Astrocyte (in vitro differentiated cells and primary cell): Measurements from ENCODE around the gene CLDN20. TPM values are rescaled to one million over a fixed set of nuclear protein-coding genes. Genes with fewer than 3 reads are reported as not detected.
"Not testable (repeated sequence)": the region's sequence is repeated elsewhere in the genome, so short reads cannot be mapped to it uniquely, and the experiment has no call there.

Experiments
- DNase-seq: peaks from one replicate; pipeline ENCODE4 v3.0.0-alpha.2; 2010; ENCODE audit warnings: low read depth
- FAIRE-seq: peaks from 2 replicates; lab custom pipeline; 2011; peaks lifted over from hg19 to GRCh38; lab: Jason Lieb, UNC
- H2AFZ ChIP-seq: 2 replicates; pipeline ENCODE4 v1.6.0; 2012; ENCODE audit warnings: low read depth, low read length, inconsistent platforms
- H3K27ac ChIP-seq: 2 replicates; pipeline ENCODE4 v1.5.1; 2011; ENCODE audit warnings: low read depth, low read length, inconsistent platforms
- H3K27me3 ChIP-seq: 2 replicates; pipeline ENCODE4 v1.6.0; 2011; ENCODE audit warnings: low read length, inconsistent platforms; ENCODE audit not compliant: insufficient read depth
- H3K36me3 ChIP-seq: 2 replicates; pipeline ENCODE4 v1.5.1; 2011; ENCODE audit warnings: low read length, inconsistent platforms; ENCODE audit not compliant: insufficient read depth
- H3K4me1 ChIP-seq: 2 replicates; pipeline ENCODE4 v1.5.1; 2011; ENCODE audit warnings: low read length, inconsistent platforms; ENCODE audit not compliant: insufficient read depth
- H3K4me2 ChIP-seq: 2 replicates; pipeline ENCODE4 v1.6.0; 2012; ENCODE audit warnings: low read length, inconsistent platforms
- H3K4me3 ChIP-seq: 2 replicates; pipeline ENCODE4 v1.5.1; 2011; ENCODE audit warnings: low read depth, mild to moderate bottlenecking, low read length, inconsistent platforms; ENCODE audit not compliant: insufficient read depth
- H3K79me2 ChIP-seq: 2 replicates; pipeline ENCODE4 v1.6.0; 2012; ENCODE audit warnings: mild to moderate bottlenecking, low read length, inconsistent platforms; ENCODE audit not compliant: insufficient read depth
- H3K9ac ChIP-seq: 2 replicates; pipeline ENCODE4 v1.6.0; 2012; ENCODE audit warnings: mild to moderate bottlenecking, low read length, inconsistent platforms
- H3K9me3 ChIP-seq: 2 replicates; pipeline ENCODE4 v1.5.1; 2012; ENCODE audit warnings: low read depth, mild to moderate bottlenecking, low read length, inconsistent platforms; ENCODE audit not compliant: insufficient read depth
- H4K20me1 ChIP-seq: 2 replicates; pipeline ENCODE4 v1.6.0; 2012; ENCODE audit warnings: low read length, inconsistent platforms; ENCODE audit not compliant: insufficient read depth
- H3K27ac Mint-ChIP-seq: one replicate; pipeline ENCODE4 v1.8.0; 2021; ENCODE audit warnings: mild to moderate bottlenecking, mixed read lengths; ENCODE audit not compliant: unreplicated experiment
- H3K27me3 Mint-ChIP-seq: one replicate; pipeline ENCODE4 v1.8.0; 2021; ENCODE audit warnings: low read depth, mixed read lengths; ENCODE audit not compliant: unreplicated experiment
- H3K36me3 Mint-ChIP-seq: one replicate; pipeline ENCODE4 v1.8.0; 2021; ENCODE audit warnings: low read depth, mixed read lengths; ENCODE audit not compliant: unreplicated experiment
- H3K4me1 Mint-ChIP-seq: one replicate; pipeline ENCODE4 v1.8.0; 2021; ENCODE audit warnings: low read depth, mixed read lengths; ENCODE audit not compliant: unreplicated experiment
- H3K4me3 Mint-ChIP-seq: one replicate; pipeline ENCODE4 v1.8.0; 2021; ENCODE audit warnings: mild to moderate bottlenecking, moderate library complexity, mixed read lengths; ENCODE audit not compliant: unreplicated experiment
- H3K9me3 Mint-ChIP-seq: one replicate; pipeline ENCODE4 v1.8.0; 2021; ENCODE audit warnings: mild to moderate bottlenecking, mixed read lengths; ENCODE audit not compliant: unreplicated experiment
- EZH2 ChIP-seq: IDR thresholded peaks from 2 replicates; pipeline ENCODE4 v1.6.1; 2012; ENCODE audit warnings: mild to moderate bottlenecking, low read length, inconsistent platforms; ENCODE audit not compliant: insufficient read depth
- total RNA-seq: library from RNA; stranded (reverse); gene quantifications from 2 replicates; pipeline ENCODE4 v1.2.1, GENCODE V29; 2021
- TF ChIP-seq, protein P1 (sequence below): IDR thresholded peaks from 2 replicates; pipeline ENCODE4 v1.5.1; 2011; ENCODE audit warnings: low read depth, mild to moderate bottlenecking, inconsistent platforms, low read length, moderate library complexity; ENCODE audit not compliant: insufficient read depth

The CLDN20 gene
- total RNA-seq, 1 donor from 2014 or later: not detected

DNA sequence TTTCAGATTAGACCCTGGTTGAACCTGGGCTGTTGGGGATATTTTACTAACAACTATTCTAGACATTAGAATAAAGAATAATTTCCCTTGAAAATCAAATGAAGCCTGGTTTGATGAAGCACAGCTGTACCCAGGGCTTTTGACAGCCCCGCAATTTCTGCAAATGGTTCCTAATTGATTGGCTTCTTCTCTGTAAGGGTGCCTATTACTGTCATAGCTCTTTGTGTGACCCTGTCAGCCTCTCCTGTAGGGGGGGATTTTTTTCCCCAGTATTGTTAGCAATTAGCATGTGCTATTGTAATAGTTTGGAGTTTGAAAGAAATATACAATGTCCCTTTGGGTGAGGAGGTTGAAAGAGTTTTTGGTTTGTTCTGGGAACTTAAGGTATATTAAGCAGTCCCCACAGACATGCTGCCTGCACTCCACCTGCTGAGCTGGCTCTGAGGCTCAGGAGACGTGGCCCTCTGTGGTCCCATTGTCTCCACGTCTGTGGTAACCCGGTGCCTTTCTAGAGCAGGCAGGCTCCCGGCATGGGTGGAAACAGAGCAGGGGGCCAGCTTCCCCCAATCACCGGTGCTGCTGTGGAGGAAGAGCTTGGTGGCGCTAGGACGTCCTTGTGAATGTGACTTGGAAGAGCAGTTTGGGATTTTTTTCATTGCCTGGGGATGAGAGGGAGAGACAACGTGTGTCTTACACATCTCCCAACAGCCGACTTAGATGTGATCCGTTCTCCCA is 47.3 kb upstream of the CLDN20 start:
- H3K4me3 ChIP-seq: no peak overlapping the region
- no peaks in the 10 kb centered on the region for H4K20me1 ChIP-seq
- Mint-ChIP-seq H3K4me3 (no peak overlapping the region), H3K9me3 (peaks cover 9% of the 10 kb centered on the region), H3K4me1 (peaks cover 11% of the 10 kb centered on the region), H3K27ac (peak overlapping the region; percentile 23), H3K36me3 (peaks cover 32% of the 10 kb centered on the region), H3K27me3 (no peaks in the 10 kb centered on the region)
- no peaks in the 10 kb centered on the region for H3K4me1 ChIP-seq
- TF ChIP-seq EZH2: no peak
- TF ChIP-seq, protein P1, sequence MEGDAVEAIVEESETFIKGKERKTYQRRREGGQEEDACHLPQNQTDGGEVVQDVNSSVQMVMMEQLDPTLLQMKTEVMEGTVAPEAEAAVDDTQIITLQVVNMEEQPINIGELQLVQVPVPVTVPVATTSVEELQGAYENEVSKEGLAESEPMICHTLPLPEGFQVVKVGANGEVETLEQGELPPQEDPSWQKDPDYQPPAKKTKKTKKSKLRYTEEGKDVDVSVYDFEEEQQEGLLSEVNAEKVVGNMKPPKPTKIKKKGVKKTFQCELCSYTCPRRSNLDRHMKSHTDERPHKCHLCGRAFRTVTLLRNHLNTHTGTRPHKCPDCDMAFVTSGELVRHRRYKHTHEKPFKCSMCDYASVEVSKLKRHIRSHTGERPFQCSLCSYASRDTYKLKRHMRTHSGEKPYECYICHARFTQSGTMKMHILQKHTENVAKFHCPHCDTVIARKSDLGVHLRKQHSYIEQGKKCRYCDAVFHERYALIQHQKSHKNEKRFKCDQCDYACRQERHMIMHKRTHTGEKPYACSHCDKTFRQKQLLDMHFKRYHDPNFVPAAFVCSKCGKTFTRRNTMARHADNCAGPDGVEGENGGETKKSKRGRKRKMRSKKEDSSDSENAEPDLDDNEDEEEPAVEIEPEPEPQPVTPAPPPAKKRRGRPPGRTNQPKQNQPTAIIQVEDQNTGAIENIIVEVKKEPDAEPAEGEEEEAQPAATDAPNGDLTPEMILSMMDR: no peak
- H3K36me3 ChIP-seq: no peaks in the 10 kb centered on the region
- no peak overlapping the region for H2AFZ ChIP-seq
- no peaks in the 10 kb centered on the region for H3K27me3 ChIP-seq
- H3K9ac ChIP-seq: no peak overlapping the region
- DNase-seq: no peak
- no peaks in the 10 kb centered on the region for H3K9me3 ChIP-seq
- no peak overlapping the region for H3K4me2 ChIP-seq
- no peaks in the 10 kb centered on the region for H3K79me2 ChIP-seq
- no peak for FAIRE-seq
- no peak overlapping the region for H3K27ac ChIP-seq

DNA sequence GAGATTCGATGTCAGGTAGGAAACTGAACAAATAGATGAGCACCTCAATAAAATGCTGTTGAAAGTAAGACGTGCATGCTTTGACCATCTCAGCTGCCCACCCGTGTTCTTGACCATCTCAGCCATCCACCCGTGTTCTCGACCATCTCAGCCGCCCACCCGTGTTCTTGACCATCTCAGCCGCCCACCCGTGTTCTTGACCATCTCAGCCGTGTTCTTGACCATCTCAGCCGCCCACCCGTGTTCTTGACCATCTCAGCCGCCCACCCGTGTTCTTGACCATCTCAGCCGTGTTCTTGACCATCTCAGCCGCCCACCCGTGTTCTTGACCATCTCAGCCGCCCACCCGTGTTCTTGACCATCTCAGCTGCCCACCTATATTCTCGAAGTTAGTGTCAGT is 45.1 kb upstream of the CLDN20 start:
- not testable (repeated sequence) for H4K20me1 ChIP-seq, H2AFZ ChIP-seq, H3K27ac Mint-ChIP-seq, H3K4me1 ChIP-seq, H3K27me3 ChIP-seq, H3K27me3 Mint-ChIP-seq, H3K9me3 ChIP-seq, H3K9ac ChIP-seq, FAIRE-seq, H3K27ac ChIP-seq, DNase-seq, H3K79me2 ChIP-seq, H3K4me3 Mint-ChIP-seq, H3K36me3 ChIP-seq, H3K9me3 Mint-ChIP-seq, H3K4me3 ChIP-seq, H3K4me2 ChIP-seq
- H3K36me3 Mint-ChIP-seq: peaks cover 19% of the 10 kb centered on the region
- peaks cover 12% of the 10 kb centered on the region for H3K4me1 Mint-ChIP-seq

GRCh38 chr6:155219299-155219698 is 44.5 kb upstream of the CLDN20 start:
- Mint-ChIP-seq H3K9me3 (peaks cover 5% of the 10 kb centered on the region), H3K36me3 (peaks cover 19% of the 10 kb centered on the region), H3K27ac (no peak overlapping the region), H3K4me3 (no peak overlapping the region), H3K4me1 (peaks cover 17% of the 10 kb centered on the region), H3K27me3 (no peaks in the 10 kb centered on the region)
- DNase-seq: no peak
- Histone ChIP-seq H3K4me2 (no peak overlapping the region), H3K36me3 (no peaks in the 10 kb centered on the region), H3K4me1 (peaks cover 6% of the 10 kb centered on the region), H3K79me2 (no peaks in the 10 kb centered on the region), H3K27me3 (no peaks in the 10 kb centered on the region), H3K27ac (no peak overlapping the region), H4K20me1 (no peaks in the 10 kb centered on the region), H3K4me3 (no peak overlapping the region), H3K9ac (no peak overlapping the region), H2AFZ (no peak overlapping the region), H3K9me3 (no peaks in the 10 kb centered on the region)
- TF ChIP-seq, protein P1: no peak
- no peak for FAIRE-seq
